T-helper 1 cell treated with Interleukin-12 subunit alpha and Interleukin-12 subunit beta and Interleukin-4 antibody, amounts not matched to agents 30 μg/mL and 1 μg/mL, for 36 hours (primary cell): ENCODE measurements around the gene MAGI2.

Experiments used
- H3K27ac Mint-ChIP-seq: one replicate; pipeline ENCODE4 v1.8.0; 2021; ENCODE audit warnings: mild to moderate bottlenecking, mixed read lengths
- H3K27me3 Mint-ChIP-seq: one replicate; pipeline ENCODE4 v1.8.0; 2021; ENCODE audit warnings: low read depth, mixed read lengths
- H3K36me3 Mint-ChIP-seq: one replicate; pipeline ENCODE4 v1.8.0; 2021; ENCODE audit warnings: low read depth, mixed read lengths
- H3K4me1 Mint-ChIP-seq: one replicate; pipeline ENCODE4 v1.8.0; 2021; ENCODE audit warnings: low read depth, mixed read lengths
- H3K4me3 Mint-ChIP-seq: one replicate; pipeline ENCODE4 v1.8.0; 2021; ENCODE audit warnings: mild to moderate bottlenecking, moderate library complexity, mixed read lengths
- H3K9me3 Mint-ChIP-seq: one replicate; pipeline ENCODE4 v1.8.0; 2021; ENCODE audit warnings: mixed read lengths

Gene MAGI2

GRCh38 chr7:79420464-79420863, 33.0 kb downstream of the MAGI2 start:
- Mint-ChIP-seq H3K36me3 (no peaks in the 10 kb centered on the region), H3K9me3 (no peaks in the 10 kb centered on the region), H3K27me3 (no peaks in the 10 kb centered on the region), H3K4me1 (no peaks in the 10 kb centered on the region), H3K27ac (no peak overlapping the region), H3K4me3 (no peak overlapping the region)

GRCh38 chr7:79414910-79415309, 38.6 kb downstream of the MAGI2 start:
- Mint-ChIP-seq H3K36me3 (no peaks in the 10 kb centered on the region), H3K27ac (no peak overlapping the region), H3K4me3 (no peak overlapping the region), H3K4me1 (no peaks in the 10 kb centered on the region), H3K9me3 (no peaks in the 10 kb centered on the region), H3K27me3 (no peaks in the 10 kb centered on the region)

- Mint-ChIP-seq H3K4me3 (no peak overlapping the region), H3K9me3 (no peaks in the 10 kb centered on the region), H3K4me1 (no peaks in the 10 kb centered on the region), H3K36me3 (no peaks in the 10 kb centered on the region), H3K27me3 (no peaks in the 10 kb centered on the region), H3K27ac (no peak overlapping the region)
Observed at GRCh38 chr7:79412915-79413314, 40.6 kb downstream of the MAGI2 start.

GRCh38 chr7:79412438-79412837, 41.0 kb downstream of the MAGI2 start:
- Mint-ChIP-seq H3K36me3 (no peaks in the 10 kb centered on the region), H3K27me3 (no peaks in the 10 kb centered on the region), H3K4me1 (no peaks in the 10 kb centered on the region), H3K9me3 (no peaks in the 10 kb centered on the region), H3K4me3 (no peak overlapping the region), H3K27ac (no peak overlapping the region)

- Mint-ChIP-seq H3K27me3 (no peaks in the 10 kb centered on the region), H3K36me3 (no peaks in the 10 kb centered on the region), H3K4me3 (no peak overlapping the region), H3K27ac (no peak overlapping the region), H3K4me1 (no peaks in the 10 kb centered on the region), H3K9me3 (no peaks in the 10 kb centered on the region)
Observed at GRCh38 chr7:79410345-79410744, 43.1 kb downstream of the MAGI2 start.

GRCh38 chr7:79407351-79407750, 46.1 kb downstream of the MAGI2 start:
- H3K27ac Mint-ChIP-seq, result no peak overlapping the region
- no peaks in the 10 kb centered on the region for H3K9me3 Mint-ChIP-seq
- no peak overlapping the region for H3K4me3 Mint-ChIP-seq
- H3K4me1 Mint-ChIP-seq, result no peaks in the 10 kb centered on the region
- no peaks in the 10 kb centered on the region for H3K27me3 Mint-ChIP-seq
- no peaks in the 10 kb centered on the region for H3K36me3 Mint-ChIP-seq

- Mint-ChIP-seq H3K4me1 (no peaks in the 10 kb centered on the region), H3K36me3 (no peaks in the 10 kb centered on the region)
Observed at GRCh38 chr7:79406371-79406770, 47.1 kb downstream of the MAGI2 start.

GRCh38 chr7:79405368-79405767, 48.1 kb downstream of the MAGI2 start:
- H3K27ac Mint-ChIP-seq, result no peak overlapping the region
- H3K9me3 Mint-ChIP-seq, result no peaks in the 10 kb centered on the region
- no peaks in the 10 kb centered on the region for H3K4me1 Mint-ChIP-seq
- H3K36me3 Mint-ChIP-seq, result no peaks in the 10 kb centered on the region
- H3K4me3 Mint-ChIP-seq, result no peak overlapping the region
- H3K27me3 Mint-ChIP-seq, result no peaks in the 10 kb centered on the region

More at GRCh38 chr7:79406371-79406770, 47.1 kb downstream of the MAGI2 start:
- Mint-ChIP-seq H3K4me3 (no peak overlapping the region), H3K27ac (no peak overlapping the region), H3K27me3 (no peaks in the 10 kb centered on the region), H3K9me3 (no peaks in the 10 kb centered on the region)

- H3K36me3 Mint-ChIP-seq, result no peaks in the 10 kb centered on the region
- no peak overlapping the region for H3K4me3 Mint-ChIP-seq
- no peaks in the 10 kb centered on the region for H3K9me3 Mint-ChIP-seq
- H3K27me3 Mint-ChIP-seq, result no peaks in the 10 kb centered on the region
- H3K4me1 Mint-ChIP-seq, result no peaks in the 10 kb centered on the region
- H3K27ac Mint-ChIP-seq, result no peak overlapping the region
Observed at GRCh38 chr7:79403879-79404278, 49.6 kb downstream of the MAGI2 start.

GRCh38 chr7:79403451-79403850, 50.0 kb downstream of the MAGI2 start:
- Mint-ChIP-seq H3K9me3 (no peaks in the 10 kb centered on the region), H3K36me3 (no peaks in the 10 kb centered on the region), H3K4me3 (no peak overlapping the region), H3K4me1 (no peaks in the 10 kb centered on the region), H3K27me3 (no peaks in the 10 kb centered on the region), H3K27ac (no peak overlapping the region)

GRCh38 chr7:79401254-79401653, 52.2 kb downstream of the MAGI2 start:
- Mint-ChIP-seq H3K27ac (no peak overlapping the region), H3K4me3 (no peak overlapping the region), H3K9me3 (no peaks in the 10 kb centered on the region), H3K36me3 (no peaks in the 10 kb centered on the region), H3K4me1 (no peaks in the 10 kb centered on the region), H3K27me3 (no peaks in the 10 kb centered on the region)

GRCh38 chr7:79400222-79400621, 53.2 kb downstream of the MAGI2 start:
- Mint-ChIP-seq H3K4me3 (no peak overlapping the region), H3K4me1 (no peaks in the 10 kb centered on the region), H3K27ac (no peak overlapping the region), H3K9me3 (no peaks in the 10 kb centered on the region), H3K27me3 (no peaks in the 10 kb centered on the region), H3K36me3 (no peaks in the 10 kb centered on the region)

- Mint-ChIP-seq H3K27ac (no peak overlapping the region), H3K4me1 (no peaks in the 10 kb centered on the region), H3K36me3 (no peaks in the 10 kb centered on the region), H3K9me3 (no peaks in the 10 kb centered on the region), H3K4me3 (no peak overlapping the region), H3K27me3 (no peaks in the 10 kb centered on the region)
Observed at GRCh38 chr7:79398138-79398749, 55.2 kb downstream of the MAGI2 start.

GRCh38 chr7:79386688-79387422, 66.6 kb downstream of the MAGI2 start:
- Mint-ChIP-seq H3K9me3 (no peaks in the 10 kb centered on the region), H3K4me1 (no peaks in the 10 kb centered on the region), H3K27me3 (no peaks in the 10 kb centered on the region), H3K36me3 (no peaks in the 10 kb centered on the region), H3K27ac (no peak overlapping the region), H3K4me3 (no peak overlapping the region)

- Mint-ChIP-seq H3K27me3 (no peaks in the 10 kb centered on the region), H3K36me3 (no peaks in the 10 kb centered on the region), H3K27ac (no peak overlapping the region), H3K4me1 (no peaks in the 10 kb centered on the region), H3K9me3 (no peaks in the 10 kb centered on the region), H3K4me3 (no peak overlapping the region)
Observed at GRCh38 chr7:79381921-79382320, 71.5 kb downstream of the MAGI2 start.
